GM12874 (cell line): ENCODE measurements around the gene FFAR4.
A peak's percentile ranks its signal among the peaks of the same experiment; 100 is the strongest.

Experiments used
- CTCF ChIP-seq: IDR thresholded peaks from 2 replicates; pipeline ENCODE4 v1.5.1; 2011; ENCODE audit warnings: low read depth, mild to moderate bottlenecking, control low read depth, low read length, moderate library complexity; ENCODE audit not compliant: insufficient read depth

The FFAR4 gene

GRCh38 chr10:93548376-93549071, 17.9 kb upstream of the FFAR4 start:
- no peak for TF ChIP-seq CTCF

- TF ChIP-seq CTCF, result no peak
Observed at GRCh38 chr10:93550606-93551005, 15.9 kb upstream of the FFAR4 start.

DNA sequence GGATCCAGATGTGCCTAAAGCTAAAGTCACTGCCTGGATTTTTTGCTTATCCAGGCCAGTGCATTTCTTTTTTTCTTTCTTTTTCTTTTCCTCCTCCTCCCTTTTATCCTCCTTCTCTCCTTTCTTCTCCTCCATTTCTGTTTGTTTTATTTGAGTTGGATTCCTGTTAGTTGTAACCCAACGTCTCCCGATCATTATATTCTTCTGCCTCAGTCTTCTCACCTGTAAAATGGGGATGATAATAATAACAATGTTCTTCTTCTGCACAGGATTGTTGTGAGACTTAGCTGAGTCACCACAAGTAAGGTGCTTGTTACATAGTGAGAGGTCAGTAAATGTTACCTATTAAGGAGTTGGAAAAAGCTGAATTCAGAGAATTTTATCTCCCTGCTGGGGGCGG, 13.7 kb upstream of the FFAR4 start:
- no peak for TF ChIP-seq CTCF

GRCh38 chr10:93553482-93554315, 12.8 kb upstream of the FFAR4 start:
- no peak for TF ChIP-seq CTCF

DNA sequence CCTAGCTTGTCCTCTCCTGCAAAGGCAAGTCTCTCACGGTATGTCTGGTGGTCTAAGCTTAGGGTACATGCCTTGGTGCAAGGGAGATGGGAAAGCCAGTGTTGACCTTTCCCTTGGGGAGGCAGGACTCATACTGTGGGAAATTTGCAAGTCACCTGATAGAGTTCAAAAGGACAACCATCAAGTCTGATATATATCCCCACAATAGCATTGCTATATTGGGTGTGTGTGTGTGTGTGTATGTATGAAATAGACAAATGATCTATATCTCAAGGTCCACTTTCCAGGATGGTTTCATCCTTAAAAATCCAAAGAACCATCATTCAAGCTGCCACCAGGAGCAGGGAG, 12.2 kb upstream of the FFAR4 start:
- TF ChIP-seq CTCF, result no peak

DNA sequence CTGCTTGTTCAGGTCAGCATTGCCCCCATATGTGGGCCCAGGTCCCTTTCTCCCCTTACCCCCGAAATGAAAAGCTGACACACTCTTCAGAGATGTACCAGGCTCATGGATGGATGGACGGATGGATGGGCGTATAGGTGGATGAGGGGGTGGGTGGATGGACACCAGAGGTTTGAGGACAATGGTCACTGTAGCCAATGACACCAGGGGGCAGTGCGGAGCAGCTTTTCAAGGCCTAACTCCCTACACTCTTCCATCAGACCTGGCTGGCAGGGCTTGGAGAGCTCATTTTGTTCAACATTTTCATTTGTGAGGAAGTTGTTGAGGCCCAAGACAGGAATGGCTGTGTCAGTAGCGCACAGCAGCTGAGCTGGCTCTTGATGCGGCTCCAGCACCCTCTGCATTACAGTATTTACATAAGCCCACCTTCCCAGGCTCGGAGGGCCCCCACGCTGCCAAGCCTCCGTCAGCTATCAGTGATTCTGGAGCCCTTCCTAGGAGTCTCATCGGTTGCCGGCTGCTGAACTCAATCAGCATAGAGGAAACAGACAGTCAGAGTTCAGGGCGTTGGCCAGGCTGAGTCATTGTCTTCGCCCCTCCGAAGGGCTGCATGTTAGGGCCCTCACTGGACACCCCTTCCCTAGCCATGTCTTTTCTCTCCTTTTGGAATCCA, 11.6 kb upstream of the FFAR4 start:
- TF ChIP-seq CTCF, result peak; percentile 83

DNA sequence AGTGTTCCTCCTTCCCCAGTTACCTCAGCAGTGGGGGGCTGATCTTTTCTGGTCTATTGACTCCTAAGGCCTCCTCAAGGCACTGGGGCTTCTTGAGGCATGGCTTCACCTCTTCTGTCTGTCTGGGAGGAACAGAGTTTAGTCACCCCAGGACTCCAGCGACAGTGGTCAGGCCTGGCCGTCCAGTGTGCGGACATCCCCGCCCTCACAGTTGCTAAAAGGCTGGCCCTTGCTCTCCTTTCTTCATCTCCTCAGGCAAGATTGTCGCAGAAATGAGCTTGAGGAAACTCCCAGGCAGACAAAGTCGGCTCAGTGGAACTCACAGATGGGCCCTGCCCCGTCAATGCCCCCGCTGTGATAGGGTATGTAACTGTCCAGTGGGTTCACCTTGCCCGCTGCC, 7.0 kb upstream of the FFAR4 start:
- TF ChIP-seq CTCF, result no peak
